ENCODE results near the gene SEC23IP. TPM values are rescaled to one million over a fixed set of nuclear protein-coding genes. Genes with fewer than 3 reads are reported as not detected.
"Not testable (repeated sequence)": the region's sequence is repeated elsewhere in the genome, so short reads cannot be mapped to it uniquely, and the experiment has no call there.

Gene SEC23IP
- total RNA-seq, 1 donor from 2014 or later: 86.2 TPM

- TF ChIP-seq CTCF (conservative IDR thresholded peaks at IDR 0.05): no peak
- DNase-seq (ENCODE audit: low read depth, low spot score): no peak
- peaks cover 9% of the 10 kb centered on the region for H3K9me3 Mint-ChIP-seq
These were observed 30.0 kb upstream of the SEC23IP start for GRCh38 chr10:119862524-119862923.

GRCh38 chr10:119863951-119864565 is 28.5 kb upstream of the SEC23IP start:
- H3K4me1 Mint-ChIP-seq: peaks cover 26% of the 10 kb centered on the region
- TF ChIP-seq CTCF (conservative IDR thresholded peaks at IDR 0.05): no peak
- H3K4me3 Mint-ChIP-seq: peak overlapping the region; percentile 41
- peaks cover 9% of the 10 kb centered on the region for H3K9me3 Mint-ChIP-seq
- H3K27ac Mint-ChIP-seq (ENCODE audit: unreplicated experiment): no peak overlapping the region
- H3K27me3 Mint-ChIP-seq (ENCODE audit: low read depth): no peaks in the 10 kb centered on the region
- no peak for DNase-seq (ENCODE audit: low read depth, low spot score)
- H3K36me3 Mint-ChIP-seq (ENCODE audit: low read depth): peaks cover 19% of the 10 kb centered on the region

More at GRCh38 chr10:119862524-119862923, 30.0 kb upstream of the SEC23IP start:
- Mint-ChIP-seq H3K27me3 (ENCODE audit: low read depth) (no peaks in the 10 kb centered on the region), H3K4me1 (peaks cover 21% of the 10 kb centered on the region), H3K27ac (ENCODE audit: unreplicated experiment) (no peak overlapping the region), H3K36me3 (ENCODE audit: low read depth) (peaks cover 19% of the 10 kb centered on the region), H3K4me3 (no peak overlapping the region)

GRCh38 chr10:119865699-119866240 is 26.8 kb upstream of the SEC23IP start:
- Mint-ChIP-seq H3K27me3 (ENCODE audit: low read depth) (no peaks in the 10 kb centered on the region), H3K9me3 (peaks cover 9% of the 10 kb centered on the region), H3K27ac (ENCODE audit: unreplicated experiment) (peak overlapping the region; percentile 60), H3K36me3 (ENCODE audit: low read depth) (peaks cover 19% of the 10 kb centered on the region), H3K4me1 (peaks cover 39% of the 10 kb centered on the region), H3K4me3 (peak overlapping the region; percentile 17)
- no peak for DNase-seq (ENCODE audit: low read depth, low spot score)
- no peak for TF ChIP-seq CTCF (conservative IDR thresholded peaks at IDR 0.05)

GRCh38 chr10:119867317-119867716 is 25.2 kb upstream of the SEC23IP start:
- no peak for DNase-seq (ENCODE audit: low read depth, low spot score)
- Mint-ChIP-seq H3K9me3 (peaks cover 9% of the 10 kb centered on the region), H3K27ac (ENCODE audit: unreplicated experiment) (no peak overlapping the region), H3K4me1 (peaks cover 44% of the 10 kb centered on the region), H3K36me3 (ENCODE audit: low read depth) (peaks cover 19% of the 10 kb centered on the region), H3K4me3 (no peak overlapping the region), H3K27me3 (ENCODE audit: low read depth) (no peaks in the 10 kb centered on the region)
- no peak for TF ChIP-seq CTCF (conservative IDR thresholded peaks at IDR 0.05)

- not testable (repeated sequence) for H3K9me3 Mint-ChIP-seq; DNase-seq (ENCODE audit: low read depth, low spot score); H3K27me3 Mint-ChIP-seq (ENCODE audit: low read depth)
- Mint-ChIP-seq H3K4me3 (peak overlapping the region; percentile 96), H3K27ac (ENCODE audit: unreplicated experiment) (peak overlapping the region; percentile 22), H3K4me1 (peaks cover 44% of the 10 kb centered on the region), H3K36me3 (ENCODE audit: low read depth) (peaks cover 13% of the 10 kb centered on the region)
These were observed 23.1 kb upstream of the SEC23IP start for GRCh38 chr10:119869398-119869797.

GRCh38 chr10:119871881-119872609 is 20.5 kb upstream of the SEC23IP start:
- Mint-ChIP-seq H3K27ac (ENCODE audit: unreplicated experiment) (peak overlapping the region; percentile 97), H3K4me1 (peaks cover 42% of the 10 kb centered on the region), H3K4me3 (peak overlapping the region; percentile 96), H3K36me3 (ENCODE audit: low read depth) (no peaks in the 10 kb centered on the region), H3K27me3 (ENCODE audit: low read depth) (no peaks in the 10 kb centered on the region), H3K9me3 (no peaks in the 10 kb centered on the region)
- TF ChIP-seq CTCF (conservative IDR thresholded peaks at IDR 0.05): no peak
- DNase-seq (ENCODE audit: low read depth, low spot score): peak; percentile 7
